Skin epidermis (tissue), 12 donors: ENCODE measurements around the gene TARP.

ENCODE experiments used
- H3K27ac ChIP-seq, 21 experiments: fragments of 200-600 bp; sonication (generic) in 11 of 21; one replicate each; pipeline ENCODE4 v1.5.0; 2020; ENCODE audit warnings: mild to moderate bottlenecking in 3 of 21, inconsistent platforms in 2 of 21, moderate library complexity in 2 of 21
- H3K4me3 ChIP-seq, 7 experiments: fragments of 200-600 bp; sonication (generic) in 2 of 7; one replicate each; pipeline ENCODE4 v1.5.0; 2020; ENCODE audit warnings: inconsistent platforms in 2 of 7, mild to moderate bottlenecking in 2 of 7, moderate library complexity in 1 of 7

The TARP gene

GRCh38 chr7:38229884-38230642 is 43.4 kb downstream of the TARP start:
- H3K27ac ChIP-seq, result peak overlapping the region in 1 of 21 experiments; percentile 64

GRCh38 chr7:38229386-38229785 is 44.0 kb downstream of the TARP start:
- peak overlapping the region in 2 of 21 experiments; percentile 26 to 36 for H3K27ac ChIP-seq
- no peak overlapping the region for H3K4me3 ChIP-seq

More at GRCh38 chr7:38229884-38230642, 43.4 kb downstream of the TARP start:
- H3K4me3 ChIP-seq, result no peak overlapping the region

- no peak overlapping the region for H3K27ac ChIP-seq
Observed at GRCh38 chr7:38224392-38224791, 49.0 kb downstream of the TARP start.

GRCh38 chr7:38223306-38223705 is 50.1 kb downstream of the TARP start:
- no peak overlapping the region for H3K4me3 ChIP-seq
- peak overlapping the region in 1 of 21 experiments; percentile 2 for H3K27ac ChIP-seq

More at GRCh38 chr7:38224392-38224791, 49.0 kb downstream of the TARP start:
- H3K4me3 ChIP-seq, result no peak overlapping the region

- H3K4me3 ChIP-seq, result no peak overlapping the region
Observed at GRCh38 chr7:38222481-38223096, 50.8 kb downstream of the TARP start.

GRCh38 chr7:38220452-38220851 is 53.0 kb downstream of the TARP start:
- Histone ChIP-seq H3K4me3 (no peak overlapping the region), H3K27ac (peak overlapping the region in 5 of 21 experiments; percentile 2 to 67 (median 4))

More at GRCh38 chr7:38222481-38223096, 50.8 kb downstream of the TARP start:
- peak overlapping the region in 4 of 21 experiments; percentile 18 to 67 (median 30) for H3K27ac ChIP-seq

GRCh38 chr7:38217672-38218071 is 55.8 kb downstream of the TARP start:
- H3K27ac ChIP-seq, result peak overlapping the region in 8 of 21 experiments; percentile 3 to 67 (median 42)

GRCh38 chr7:38215735-38216670 is 57.4 kb downstream of the TARP start:
- Histone ChIP-seq H3K4me3 (no peak overlapping the region), H3K27ac (peak overlapping the region in 8 of 21 experiments; percentile 7 to 67 (median 44))

More at GRCh38 chr7:38217672-38218071, 55.8 kb downstream of the TARP start:
- no peak overlapping the region for H3K4me3 ChIP-seq

GRCh38 chr7:38215115-38215514 is 58.3 kb downstream of the TARP start:
- Histone ChIP-seq H3K27ac (peak overlapping the region in 2 of 21 experiments; percentile 35 to 67), H3K4me3 (no peak overlapping the region)

- H3K27ac ChIP-seq, result peak overlapping the region in 1 of 21 experiments; percentile 5
- H3K4me3 ChIP-seq, result no peak overlapping the region
Observed at GRCh38 chr7:38211940-38212339, 61.5 kb downstream of the TARP start.

- Histone ChIP-seq H3K27ac (peak overlapping the region in 2 of 21 experiments; percentile 5 to 30), H3K4me3 (no peak overlapping the region)
Observed at GRCh38 chr7:38211486-38211885, 62.0 kb downstream of the TARP start.
